Left ventricle myocardium inferior (tissue), 1 donor: Measurements from ENCODE around the gene REEP3. TPM values are rescaled to one million over a fixed set of nuclear protein-coding genes. Genes with fewer than 3 reads are reported as not detected.
"Not testable (repeated sequence)": the region's sequence is repeated elsewhere in the genome, so short reads cannot be mapped to it uniquely, and the experiment has no call there.

Source experiments
- DNase-seq: peaks from one replicate; pipeline ENCODE4 v3.0.0-alpha.2; 2020
- H3K27ac ChIP-seq: fragments of 200-600 bp; replicated peaks from 2 replicates; pipeline ENCODE4 v1.8.0; 2021
- H3K27me3 ChIP-seq: fragments of 200-600 bp; 2 replicates; pipeline ENCODE4 v1.8.0; 2021; ENCODE audit warnings: low read depth
- H3K36me3 ChIP-seq: fragments of 200-600 bp; 2 replicates; pipeline ENCODE4 v1.8.0; 2021
- H3K4me1 ChIP-seq: fragments of 200-600 bp; 2 replicates; pipeline ENCODE4 v1.8.0; 2021
- H3K4me3 ChIP-seq: fragments of 200-600 bp; 2 replicates; pipeline ENCODE4 v1.8.0; 2021; ENCODE audit warnings: mild to moderate bottlenecking, moderate library complexity
- H3K9me3 ChIP-seq: fragments of 200-600 bp; replicated peaks from 2 replicates; pipeline ENCODE4 v1.8.0; 2021
- CTCF ChIP-seq: fragments of 200-600 bp; IDR thresholded peaks from 2 replicates; pipeline ENCODE4 v1.8.0; 2021; ENCODE audit warnings: antibody characterized with exemption, mild to moderate bottlenecking, borderline replicate concordance
- intact Hi-C: fragments of 100-400 bp; cut with micrococcal nuclease; formaldehyde crosslinking; loops from one replicate; pipeline ENCODE4 v1.11.0; 2022
- total RNA-seq: library from RNA; stranded (reverse); fragmentation: NEBNext Ultra II Directional; extraction: Animal tissue kit (Norgen Biotek cat#: 25700); gene quantifications from one replicate; pipeline ENCODE4 v1.2.1, GENCODE V29; 2021
- donor health status: DM: no; HTN: yes; CAD: no; lungs with severe emphysema.

REEP3 gene
- total RNA-seq, 1 donor from 2014 or later: 18.2 TPM

GRCh38 chr10:63558132-63558784, 37.1 kb downstream of the REEP3 start:
- Histone ChIP-seq H3K4me3 (no peak overlapping the region), H3K36me3 (no peaks in the 10 kb centered on the region), H3K9me3 (no peaks in the 10 kb centered on the region), H3K4me1 (peaks cover 19% of the 10 kb centered on the region), H3K27me3 (no peaks in the 10 kb centered on the region), H3K27ac (no peak overlapping the region)
- no peak for DNase-seq
- intact Hi-C loops: no loop called here
- no peak for TF ChIP-seq CTCF

- H3K36me3 ChIP-seq: no peaks in the 10 kb centered on the region
- H3K27ac ChIP-seq: no peak overlapping the region
- intact Hi-C loops: no loop called here
- peaks cover 5% of the 10 kb centered on the region for H3K4me1 ChIP-seq
- no peak for TF ChIP-seq CTCF
- DNase-seq: no peak
- H3K9me3 ChIP-seq: no peaks in the 10 kb centered on the region
- H3K27me3 ChIP-seq: no peaks in the 10 kb centered on the region
- no peak overlapping the region for H3K4me3 ChIP-seq
Measured at GRCh38 chr10:63561341-63561740, 40.1 kb downstream of the REEP3 start.

- intact Hi-C loops: no loop called here
- H3K36me3 ChIP-seq: peaks cover 9% of the 10 kb centered on the region
- no peaks in the 10 kb centered on the region for H3K9me3 ChIP-seq
- DNase-seq: no peak
- H3K27me3 ChIP-seq: no peaks in the 10 kb centered on the region
- H3K27ac ChIP-seq: no peak overlapping the region
- no peak overlapping the region for H3K4me3 ChIP-seq
- no peak for TF ChIP-seq CTCF
- H3K4me1 ChIP-seq: peaks cover 5% of the 10 kb centered on the region
Measured at GRCh38 chr10:63562391-63562790, 41.2 kb downstream of the REEP3 start.

- intact Hi-C loops: no loop called here
- Histone ChIP-seq H3K4me1 (peaks cover 5% of the 10 kb centered on the region), H3K27ac (no peak overlapping the region), H3K9me3 (no peaks in the 10 kb centered on the region), H3K36me3 (peaks cover 14% of the 10 kb centered on the region), H3K27me3 (no peaks in the 10 kb centered on the region), H3K4me3 (no peak overlapping the region)
- no peak for DNase-seq
- no peak for TF ChIP-seq CTCF
Measured at GRCh38 chr10:63562857-63563256, 41.7 kb downstream of the REEP3 start.

- H3K4me1 ChIP-seq: peaks cover 5% of the 10 kb centered on the region
- no peaks in the 10 kb centered on the region for H3K27me3 ChIP-seq
- no peak overlapping the region for H3K4me3 ChIP-seq
- TF ChIP-seq CTCF: no peak
- intact Hi-C loops: no loop called here
- H3K9me3 ChIP-seq: no peaks in the 10 kb centered on the region
- H3K36me3 ChIP-seq: peaks cover 15% of the 10 kb centered on the region
- no peak for DNase-seq
- no peak overlapping the region for H3K27ac ChIP-seq
Measured at GRCh38 chr10:63563623-63564022, 42.4 kb downstream of the REEP3 start.

- DNase-seq, H3K4me1 ChIP-seq, H3K4me3 ChIP-seq, H3K9me3 ChIP-seq, intact Hi-C loops, H3K27ac ChIP-seq, H3K27me3 ChIP-seq: not testable (repeated sequence)
- H3K36me3 ChIP-seq: peaks cover 15% of the 10 kb centered on the region
Measured at GRCh38 chr10:63564731-63565130, 43.5 kb downstream of the REEP3 start.
